ENCODE data around the gene CXCR5.
"Not testable (repeated sequence)": the region's sequence is repeated elsewhere in the genome, so short reads cannot be mapped to it uniquely, and the experiment has no call there.

The CXCR5 gene

GRCh38 chr11:118883368-118884071 lies at the start of gene CXCR5:
TSS of gene CXCR5 (plus strand) at chr11:118883892. CDS start at chr11:118883942, 50 bp downstream.
- DNase-seq = no peak

GRCh38 chr11:118834427-118835028 lies 49.2 kb upstream of the CXCR5 start:
- DNase-seq = no peak

GRCh38 chr11:118837868-118838267 lies 45.8 kb upstream of the CXCR5 start:
- no peak for DNase-seq

- no peak for DNase-seq
Observed at GRCh38 chr11:118838905-118839553, 44.7 kb upstream of the CXCR5 start.

- DNase-seq = no peak
Observed at GRCh38 chr11:118841469-118842242, 42.0 kb upstream of the CXCR5 start.

- DNase-seq = no peak
Observed at GRCh38 chr11:118842369-118842768, 41.3 kb upstream of the CXCR5 start.

- DNase-seq = not testable (repeated sequence)
Observed at GRCh38 chr11:118842843-118843242, 40.8 kb upstream of the CXCR5 start.

GRCh38 chr11:118843565-118843964 lies 40.1 kb upstream of the CXCR5 start:
- DNase-seq = no peak

GRCh38 chr11:118845369-118845768 lies 38.3 kb upstream of the CXCR5 start:
- no peak for DNase-seq

- DNase-seq = no peak
Observed at GRCh38 chr11:118846181-118846935, 37.3 kb upstream of the CXCR5 start.

GRCh38 chr11:118849825-118850224 lies 33.9 kb upstream of the CXCR5 start:
- DNase-seq = no peak

GRCh38 chr11:118851970-118852369 lies 31.7 kb upstream of the CXCR5 start:
- no peak for DNase-seq

GRCh38 chr11:118853678-118854077 lies 30.0 kb upstream of the CXCR5 start:
- DNase-seq = no peak

- DNase-seq = no peak
Observed at GRCh38 chr11:118856314-118856713, 27.4 kb upstream of the CXCR5 start.

GRCh38 chr11:118857385-118857784 lies 26.3 kb upstream of the CXCR5 start:
- DNase-seq = no peak

- no peak for DNase-seq
Observed at GRCh38 chr11:118859973-118860372, 23.7 kb upstream of the CXCR5 start.

GRCh38 chr11:118868659-118869058 lies 15.0 kb upstream of the CXCR5 start:
- DNase-seq = no peak

GRCh38 chr11:118870396-118871343 lies 13.0 kb upstream of the CXCR5 start:
- no peak for DNase-seq

- DNase-seq = no peak
Observed at GRCh38 chr11:118872403-118872821, 11.3 kb upstream of the CXCR5 start.

- DNase-seq = no peak
Observed at GRCh38 chr11:118873804-118874203, 9.9 kb upstream of the CXCR5 start.

GRCh38 chr11:118876286-118876685 lies 7.4 kb upstream of the CXCR5 start:
- DNase-seq = no peak

All from SHP77 treated with DMSO at 0.1 percent for 48 hours (cell line).